Epithelial cell of proximal tubule (primary cell): ENCODE results near the gene NPFFR1. TPM values are rescaled to one million over a fixed set of nuclear protein-coding genes. Genes with fewer than 3 reads are reported as not detected.

Experiments used
- DNase-seq: peaks from one replicate; pipeline ENCODE4 v3.0.0-alpha.2; 2011; ENCODE audit warnings: low read depth
- H3K4me3 ChIP-seq: 2 replicates; pipeline ENCODE4 v1.5.1; 2011; ENCODE audit warnings: low read depth, mild to moderate bottlenecking, low read length
- total RNA-seq: library from RNA; depleted of rRNA; stranded (reverse); fragments of >200 nt; gene quantifications from 2 replicates; pipeline ENCODE4 v1.2.3, GENCODE V29; 2015
- TF ChIP-seq, protein P1 (sequence below): conservative IDR thresholded peaks from 2 replicates; pipeline ENCODE4 v1.5.1; 2012; ENCODE audit warnings: low read depth, mild to moderate bottlenecking, low read length

Gene NPFFR1
- total RNA-seq, 1 donor from 2014 or later: not detected

DNA sequence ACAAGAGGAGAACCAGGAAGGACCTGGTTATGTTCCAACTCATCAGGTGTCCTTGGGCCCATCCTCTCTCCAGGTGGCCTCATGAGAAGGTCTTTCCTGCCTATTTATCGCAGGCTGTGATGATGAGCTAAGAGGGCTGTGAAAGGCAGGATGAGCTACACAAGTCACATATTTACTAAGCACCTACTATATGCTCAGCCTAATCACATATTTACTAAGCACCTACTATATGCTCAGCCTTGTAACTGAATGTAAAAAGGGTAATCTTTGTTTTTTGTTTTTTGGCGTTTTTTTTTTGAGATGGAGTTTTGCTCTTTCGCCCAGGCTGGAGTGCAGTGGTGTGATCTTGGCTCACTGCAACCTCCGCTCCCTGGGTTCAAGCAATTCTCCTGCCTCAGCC lies 44.2 kb upstream of the NPFFR1 start:
- DNase-seq: no peak
- H3K4me3 ChIP-seq: no peak overlapping the region
- TF ChIP-seq, protein P1, sequence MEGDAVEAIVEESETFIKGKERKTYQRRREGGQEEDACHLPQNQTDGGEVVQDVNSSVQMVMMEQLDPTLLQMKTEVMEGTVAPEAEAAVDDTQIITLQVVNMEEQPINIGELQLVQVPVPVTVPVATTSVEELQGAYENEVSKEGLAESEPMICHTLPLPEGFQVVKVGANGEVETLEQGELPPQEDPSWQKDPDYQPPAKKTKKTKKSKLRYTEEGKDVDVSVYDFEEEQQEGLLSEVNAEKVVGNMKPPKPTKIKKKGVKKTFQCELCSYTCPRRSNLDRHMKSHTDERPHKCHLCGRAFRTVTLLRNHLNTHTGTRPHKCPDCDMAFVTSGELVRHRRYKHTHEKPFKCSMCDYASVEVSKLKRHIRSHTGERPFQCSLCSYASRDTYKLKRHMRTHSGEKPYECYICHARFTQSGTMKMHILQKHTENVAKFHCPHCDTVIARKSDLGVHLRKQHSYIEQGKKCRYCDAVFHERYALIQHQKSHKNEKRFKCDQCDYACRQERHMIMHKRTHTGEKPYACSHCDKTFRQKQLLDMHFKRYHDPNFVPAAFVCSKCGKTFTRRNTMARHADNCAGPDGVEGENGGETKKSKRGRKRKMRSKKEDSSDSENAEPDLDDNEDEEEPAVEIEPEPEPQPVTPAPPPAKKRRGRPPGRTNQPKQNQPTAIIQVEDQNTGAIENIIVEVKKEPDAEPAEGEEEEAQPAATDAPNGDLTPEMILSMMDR: no peak

DNA sequence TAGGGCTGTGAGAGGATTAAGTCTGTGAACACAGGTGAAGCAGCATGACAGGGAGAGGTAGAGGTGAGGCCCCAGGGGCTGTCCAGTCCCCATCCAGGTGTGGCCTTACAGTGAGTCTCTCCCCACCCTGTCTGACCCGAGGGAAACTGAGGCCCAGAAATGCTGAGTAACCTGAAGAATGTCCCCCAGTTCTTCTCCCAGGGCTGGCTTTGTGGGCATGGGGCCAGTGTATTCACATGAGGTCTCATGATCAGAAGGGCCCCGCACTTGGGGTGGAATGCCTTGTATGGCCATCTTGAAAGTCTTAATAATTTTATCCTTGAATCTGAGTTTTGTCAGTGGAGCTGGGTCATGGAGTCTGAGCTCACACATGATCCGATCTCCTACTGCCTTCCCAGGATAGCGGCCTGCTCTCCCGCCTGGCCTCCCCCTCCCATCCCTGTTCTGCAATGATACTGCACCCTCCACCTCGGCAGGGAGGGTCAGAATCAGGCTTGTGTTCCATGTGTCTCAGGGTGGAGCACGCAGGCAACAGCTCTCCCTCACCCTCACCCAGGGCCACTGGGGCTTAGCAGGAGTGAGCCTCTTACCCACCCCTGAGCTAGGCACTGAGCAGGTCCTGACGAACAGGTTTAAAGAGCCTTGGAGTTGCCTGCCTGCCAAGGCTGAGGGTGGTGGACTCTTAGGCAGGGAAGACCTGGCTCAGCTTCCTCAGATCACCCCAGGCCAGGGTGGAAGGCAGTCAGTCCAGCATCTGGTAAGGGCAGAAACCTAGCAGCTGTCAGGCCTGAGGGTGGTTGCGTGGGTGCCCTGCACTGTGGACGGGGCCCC lies 41.4 kb upstream of the NPFFR1 start:
- DNase-seq: no peak
- H3K4me3 ChIP-seq: no peak overlapping the region
- TF ChIP-seq, protein P1: no peak

DNA sequence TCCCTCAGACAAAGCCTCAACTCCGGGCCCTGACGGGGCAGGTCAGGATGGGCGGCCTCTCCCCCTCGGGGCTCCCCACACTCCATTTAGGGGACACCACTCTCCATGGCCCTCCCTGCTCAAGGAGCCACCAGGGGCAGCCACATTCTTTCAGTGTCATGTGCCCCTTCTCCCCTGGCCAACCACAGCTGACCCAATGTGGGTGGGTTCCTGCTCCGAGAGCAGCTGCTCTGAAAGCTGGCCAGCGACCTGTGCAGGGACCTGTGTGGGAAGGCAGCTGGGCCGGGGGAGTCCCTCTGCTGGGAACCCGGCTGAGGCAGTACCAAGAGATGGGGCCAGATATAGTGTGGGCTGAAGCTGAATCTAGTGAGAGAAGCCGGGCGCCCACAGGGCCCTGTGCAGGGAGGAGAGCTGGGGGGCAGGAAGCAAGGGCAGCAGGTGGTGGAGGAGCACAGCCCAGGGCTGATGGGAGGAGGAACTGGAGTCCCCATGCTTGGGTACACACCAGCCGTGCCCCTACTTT lies 40.6 kb upstream of the NPFFR1 start:
- TF ChIP-seq, protein P1: no peak
- no peak for DNase-seq
- H3K4me3 ChIP-seq: no peak overlapping the region

DNA sequence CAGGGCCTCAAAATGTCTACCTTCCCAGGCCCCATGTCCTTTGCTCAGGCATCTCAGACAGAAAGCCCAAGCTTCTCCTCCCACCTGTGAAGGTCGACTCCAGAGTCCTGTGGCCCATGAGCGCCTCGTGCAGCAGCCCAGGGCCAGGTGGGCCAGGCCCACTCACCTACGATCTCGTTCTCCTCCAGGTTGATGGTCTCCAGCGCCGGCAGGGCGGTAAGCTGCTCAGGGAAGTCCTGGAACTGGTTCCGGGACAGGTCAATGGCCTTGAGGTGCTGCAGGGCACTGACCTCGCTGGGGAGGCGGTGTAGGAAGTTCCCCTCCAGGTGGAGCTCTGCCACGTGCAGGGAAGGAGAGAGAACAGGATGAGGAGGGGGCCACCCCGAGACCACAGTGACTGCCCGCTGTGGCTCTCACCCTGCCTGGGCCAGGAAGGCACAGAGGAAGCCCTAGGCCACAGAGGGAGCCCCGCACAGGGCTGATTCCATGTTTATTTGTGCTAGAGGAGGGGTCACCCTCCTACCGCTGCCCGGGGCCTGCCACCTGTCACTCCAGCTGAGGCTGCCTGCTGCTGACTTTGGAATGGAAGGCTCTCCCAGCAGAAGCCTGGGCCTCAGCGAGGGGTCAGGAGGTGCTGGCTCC lies 40.0 kb upstream of the NPFFR1 start:
- H3K4me3 ChIP-seq: no peak overlapping the region
- DNase-seq: no peak
- TF ChIP-seq, protein P1: peak; percentile 6

DNA sequence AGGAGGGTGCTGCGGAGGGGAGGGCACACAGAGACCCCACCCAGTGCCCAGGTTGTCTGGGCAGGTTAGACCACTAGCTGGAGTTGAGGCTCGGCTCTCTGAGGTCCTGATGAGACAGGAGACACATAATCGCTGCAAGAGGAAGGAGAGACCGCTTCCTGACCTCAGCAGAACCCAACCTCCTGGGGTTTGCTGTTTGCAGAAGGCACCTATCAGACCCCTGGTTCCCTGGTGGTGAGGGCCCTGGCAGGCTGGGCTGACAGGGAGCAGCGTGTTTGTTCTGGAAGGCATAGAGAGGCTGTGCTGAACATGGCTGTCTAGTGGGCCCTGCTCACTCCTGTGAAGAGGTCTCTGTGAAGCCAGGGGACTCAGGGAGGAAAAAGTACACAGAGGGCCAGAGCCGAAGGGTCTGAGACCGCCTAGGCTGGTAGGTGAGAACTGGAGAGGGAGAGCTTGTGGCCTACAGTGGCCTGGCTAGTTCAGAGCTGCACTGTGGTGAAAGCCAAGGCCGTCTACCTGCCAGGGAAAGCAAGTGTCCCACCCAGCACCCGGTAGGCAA lies 39.4 kb upstream of the NPFFR1 start:
- no peak overlapping the region for H3K4me3 ChIP-seq
- DNase-seq: no peak
- TF ChIP-seq, protein P1: no peak

DNA sequence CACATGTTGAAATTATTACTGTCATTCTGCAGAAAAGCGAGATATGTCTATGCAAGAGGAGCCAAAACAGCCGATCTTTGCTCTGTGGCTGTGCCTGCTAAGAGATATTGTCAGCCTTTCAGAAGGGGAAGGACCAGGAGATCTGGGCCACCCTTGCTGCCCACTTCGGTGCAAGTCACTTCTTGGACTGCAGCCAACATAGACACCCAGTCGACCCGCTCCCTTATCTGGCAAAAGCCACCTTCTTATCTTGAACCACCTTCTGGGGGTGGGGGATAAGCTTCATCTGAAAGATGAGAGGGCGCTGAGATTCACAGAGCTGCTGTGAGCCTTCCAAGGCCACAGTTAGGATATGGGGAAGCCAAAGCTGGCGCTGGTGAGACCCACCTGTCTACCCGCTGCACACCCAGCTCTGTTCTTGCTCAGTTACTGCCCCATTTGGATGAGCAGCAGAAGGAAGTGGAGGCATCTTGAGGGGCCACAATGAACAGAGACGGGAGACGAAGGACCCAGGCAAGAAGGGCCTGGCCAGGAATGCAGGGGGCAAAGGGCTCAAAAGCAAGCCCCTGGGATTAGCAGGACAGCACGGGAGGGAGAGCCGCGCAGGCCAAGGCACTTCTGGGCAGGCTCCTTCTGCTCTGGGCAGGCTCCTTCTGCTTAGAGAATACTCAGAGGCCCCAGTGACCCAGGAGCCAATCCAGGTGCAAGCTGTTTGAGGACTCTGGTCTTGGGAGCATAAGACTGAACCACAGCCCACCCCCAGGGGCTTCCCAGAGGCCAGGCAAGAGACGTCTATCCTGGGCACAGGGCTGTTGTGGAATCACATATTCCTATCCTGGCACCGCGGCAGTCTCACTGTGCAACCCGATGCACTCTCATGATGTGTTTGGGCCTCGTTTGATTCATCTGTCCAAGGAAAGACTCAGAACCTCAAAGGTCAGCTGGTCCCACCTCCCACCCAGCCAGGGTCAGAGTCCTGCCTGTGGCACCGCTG lies 38.4 kb upstream of the NPFFR1 start:
- no peak overlapping the region for H3K4me3 ChIP-seq
- TF ChIP-seq, protein P1: no peak

More for the DNA sequence above, 38.4 kb upstream of the NPFFR1 start:
- no peak for DNase-seq
